ENCODE measurements around the gene ASCC3. TPM values are rescaled to one million over a fixed set of nuclear protein-coding genes. Genes with fewer than 3 reads are reported as not detected.

ASCC3 gene
- total RNA-seq, 2 donors from 2014 or later: 31.9 to 36.4 TPM

- no peak for DNase-seq (ENCODE audit: low spot score)
- intact Hi-C loops (cut with DNase I): no loop called here
These were observed 254.4 kb downstream of the ASCC3 start for GRCh38 chr6:100626721-100627120.

- no peak for DNase-seq (ENCODE audit: low spot score)
- intact Hi-C loops (cut with DNase I): no loop called here
These were observed 258.0 kb downstream of the ASCC3 start for GRCh38 chr6:100622907-100623692.

- intact Hi-C loops (cut with DNase I): no loop called here
- DNase-seq (ENCODE audit: low spot score): no peak
These were observed 260.9 kb downstream of the ASCC3 start for GRCh38 chr6:100620085-100620840.

GRCh38 chr6:100618351-100618671 lies 262.8 kb downstream of the ASCC3 start:
- intact Hi-C loops (cut with DNase I): no loop called here
- DNase-seq (ENCODE audit: low spot score): no peak

- no peak for DNase-seq (ENCODE audit: low spot score)
- intact Hi-C loops (cut with DNase I): no loop called here
These were observed 263.3 kb downstream of the ASCC3 start for GRCh38 chr6:100617633-100618350.

GRCh38 chr6:100614933-100615332 lies 266.2 kb downstream of the ASCC3 start:
- no peak for DNase-seq (ENCODE audit: low spot score)
- intact Hi-C loops (cut with DNase I): no loop called here

- no peak for DNase-seq (ENCODE audit: low spot score)
- intact Hi-C loops (cut with DNase I): no loop called here
These were observed 266.7 kb downstream of the ASCC3 start for GRCh38 chr6:100614386-100614785.

- intact Hi-C loops (cut with DNase I): no loop called here
- no peak for DNase-seq (ENCODE audit: low spot score)
These were observed 267.5 kb downstream of the ASCC3 start for GRCh38 chr6:100613656-100614055.

GRCh38 chr6:100612094-100612493 lies 269.0 kb downstream of the ASCC3 start:
- intact Hi-C loops (cut with DNase I): no loop called here
- DNase-seq (ENCODE audit: low spot score): no peak

- intact Hi-C loops (cut with DNase I): no loop called here
- no peak for DNase-seq (ENCODE audit: low spot score)
These were observed 281.9 kb downstream of the ASCC3 start for GRCh38 chr6:100599088-100599770.

GRCh38 chr6:100595456-100595855 lies 285.7 kb downstream of the ASCC3 start:
- intact Hi-C loops (cut with DNase I): no loop called here
- DNase-seq (ENCODE audit: low spot score): no peak

- intact Hi-C loops (cut with DNase I): no loop called here
- DNase-seq (ENCODE audit: low spot score): no peak
These were observed 287.6 kb downstream of the ASCC3 start for GRCh38 chr6:100593522-100593921.

- no peak for DNase-seq (ENCODE audit: low spot score)
- intact Hi-C loops (cut with DNase I): no loop called here
These were observed 288.2 kb downstream of the ASCC3 start for GRCh38 chr6:100592929-100593328.

GRCh38 chr6:100577425-100577824 lies 303.7 kb downstream of the ASCC3 start:
- DNase-seq (ENCODE audit: low spot score): no peak

GRCh38 chr6:100575921-100576320 lies 305.2 kb downstream of the ASCC3 start:
- no peak for DNase-seq (ENCODE audit: low spot score)
- intact Hi-C loops (cut with DNase I): no loop called here

More at GRCh38 chr6:100577425-100577824, 303.7 kb downstream of the ASCC3 start:
- intact Hi-C loops (cut with DNase I): no loop called here

GRCh38 chr6:100574836-100575235 lies 306.3 kb downstream of the ASCC3 start:
- no peak for DNase-seq (ENCODE audit: low spot score)
- intact Hi-C loops (cut with DNase I): no loop called here

GRCh38 chr6:100573166-100573565 lies 308.0 kb downstream of the ASCC3 start:
- intact Hi-C loops (cut with DNase I): no loop called here
- no peak for DNase-seq (ENCODE audit: low spot score)

- no peak for DNase-seq (ENCODE audit: low spot score)
- intact Hi-C loops (cut with DNase I): no loop called here
These were observed 312.9 kb downstream of the ASCC3 start for GRCh38 chr6:100568255-100568654.

- intact Hi-C loops (cut with DNase I): no loop called here
- DNase-seq (ENCODE audit: low spot score): no peak
These were observed 314.6 kb downstream of the ASCC3 start for GRCh38 chr6:100566563-100566962.

Measured in posterior vena cava (tissue), 2 donors.